GM19193 (cell line): ENCODE results near the gene PHLDA3.

Source experiments
- POLR2A ChIP-seq: IDR thresholded peaks from 4 replicates; pipeline ENCODE4 v1.6.1; 2011; ENCODE audit not compliant: insufficient read depth, insufficient read length; ENCODE audit errors: extremely low read depth

The PHLDA3 gene

DNA sequence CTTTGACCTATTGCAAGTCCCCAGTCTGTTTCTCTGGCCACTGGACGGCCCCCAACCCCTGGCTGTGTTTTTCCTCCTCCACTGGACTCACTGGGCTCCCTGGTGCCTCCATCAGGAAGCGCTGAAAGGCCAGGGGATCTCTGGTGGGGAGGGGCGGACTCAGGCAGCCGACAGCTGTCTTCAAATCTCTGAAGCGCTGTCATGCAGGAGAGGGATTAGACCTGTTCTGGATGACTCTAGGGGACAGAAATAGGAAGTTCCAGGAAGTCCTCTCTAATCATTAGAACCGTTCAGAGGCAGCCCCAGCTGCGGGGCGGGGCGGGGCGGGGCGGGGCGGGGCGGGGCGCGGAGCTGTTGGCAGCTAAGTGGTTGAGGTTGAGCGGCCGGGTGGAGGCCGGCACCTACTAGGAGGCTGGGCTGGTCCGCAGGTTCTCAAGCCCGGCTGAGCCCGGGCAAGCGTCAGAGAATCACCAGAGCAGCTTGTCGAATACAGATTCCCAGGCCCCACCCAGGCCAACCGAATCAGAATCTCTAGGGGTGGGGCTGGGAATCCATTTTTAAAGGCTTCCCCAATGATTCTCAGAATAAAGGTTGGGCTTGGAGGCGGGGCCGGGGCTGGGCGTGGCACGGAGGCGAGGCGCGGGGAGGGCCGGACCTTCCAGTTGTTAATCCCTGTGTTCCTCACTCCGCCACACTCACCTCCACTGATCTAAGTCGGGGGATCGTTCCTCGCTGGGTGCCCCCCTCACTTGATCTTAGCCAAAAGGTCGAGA is 11.4 kb upstream of the PHLDA3 start:
- TF ChIP-seq POLR2A = peak; percentile 42

DNA sequence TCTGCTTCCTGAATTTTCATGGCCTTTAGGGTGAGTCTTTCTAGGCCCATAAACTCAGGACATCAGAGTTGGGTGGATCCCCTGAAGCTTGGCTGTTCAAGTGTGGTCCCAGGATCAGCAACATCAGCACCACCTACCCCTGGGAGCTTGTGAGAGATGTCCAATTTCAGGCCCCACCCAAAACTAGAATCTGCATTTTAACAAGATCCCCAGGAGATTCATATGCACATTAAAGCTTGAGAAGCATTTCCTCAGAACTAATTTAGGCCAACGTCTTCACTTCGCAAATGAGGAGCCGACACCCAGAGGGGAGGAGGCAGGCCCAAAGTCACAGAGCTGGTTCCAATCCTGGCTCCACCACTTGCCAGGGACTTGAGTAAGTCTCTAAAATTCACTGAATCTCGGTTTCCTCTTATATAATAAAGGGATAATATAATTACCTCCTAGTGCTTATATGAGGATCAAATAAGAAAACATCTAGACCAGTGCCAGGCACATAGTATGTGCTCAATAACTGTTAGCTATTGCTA is 10.3 kb upstream of the PHLDA3 start:
- TF ChIP-seq POLR2A = no peak

DNA sequence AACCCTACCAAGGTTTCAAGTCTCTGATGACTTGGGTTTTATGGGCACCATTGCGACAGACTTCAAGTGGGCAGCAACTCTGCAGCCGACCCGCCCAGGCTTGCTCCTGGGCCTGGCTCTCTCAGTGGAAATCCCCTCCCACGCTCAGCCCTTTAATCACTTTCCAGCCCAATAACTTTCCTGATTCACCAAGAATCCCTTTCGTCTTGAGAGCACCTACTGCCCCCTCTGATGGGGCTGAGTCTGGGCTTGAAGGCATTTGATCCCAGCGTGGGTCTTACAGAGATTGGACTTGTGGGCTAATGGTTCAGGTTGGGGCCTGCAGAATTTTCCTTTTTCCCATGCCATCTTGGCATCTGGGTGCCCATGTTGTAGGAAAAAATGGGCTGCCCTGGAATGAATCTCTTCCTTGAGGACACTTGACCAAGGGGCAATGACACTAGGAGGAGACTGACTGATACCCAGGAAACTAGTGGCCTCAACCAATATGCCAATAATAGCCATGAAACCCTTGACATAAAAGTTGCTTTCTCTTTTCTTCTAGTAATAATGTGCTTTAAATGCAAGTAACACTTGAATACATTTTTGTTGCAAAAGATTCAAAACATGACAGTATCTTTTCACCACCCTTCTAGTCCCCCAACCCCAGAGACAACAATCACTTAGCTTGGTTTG is 7.8 kb upstream of the PHLDA3 start:
- TF ChIP-seq POLR2A = no peak

DNA sequence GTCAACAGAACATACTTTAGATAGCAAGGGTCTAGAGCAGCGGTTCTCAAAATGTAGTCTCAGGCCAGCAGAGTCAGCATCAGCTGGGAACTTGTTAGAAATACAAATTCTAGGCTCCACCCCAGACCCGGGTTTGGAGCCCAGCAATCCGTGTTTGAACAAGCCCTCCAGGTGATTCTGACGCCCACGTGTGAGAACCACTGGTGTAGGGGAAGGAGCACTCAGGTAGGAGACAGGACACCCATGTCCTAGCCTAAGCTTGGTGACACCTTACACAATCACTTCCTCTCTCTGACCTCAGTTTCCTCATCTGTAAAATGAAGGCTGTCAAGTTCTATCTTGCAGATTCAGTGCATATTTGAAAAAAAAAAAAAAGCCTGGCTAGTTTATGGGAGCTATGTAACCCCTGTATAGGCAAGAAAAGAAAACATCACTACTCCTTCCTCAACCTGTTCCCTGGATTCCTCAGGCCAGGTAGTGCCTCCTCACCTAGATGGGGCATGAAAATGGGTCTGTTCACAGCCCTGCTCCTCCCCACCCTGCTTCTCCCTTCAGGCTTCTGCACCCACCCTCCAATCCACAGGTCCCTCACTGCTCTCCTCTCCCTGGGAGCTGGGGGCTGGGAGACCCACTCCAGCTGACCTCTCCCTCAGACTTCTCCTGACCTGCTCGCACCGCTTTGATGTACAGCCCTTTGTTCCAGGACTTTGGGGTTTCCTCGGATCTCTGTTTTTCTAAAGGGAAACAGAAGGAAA is 7.1 kb upstream of the PHLDA3 start:
- no peak for TF ChIP-seq POLR2A

DNA sequence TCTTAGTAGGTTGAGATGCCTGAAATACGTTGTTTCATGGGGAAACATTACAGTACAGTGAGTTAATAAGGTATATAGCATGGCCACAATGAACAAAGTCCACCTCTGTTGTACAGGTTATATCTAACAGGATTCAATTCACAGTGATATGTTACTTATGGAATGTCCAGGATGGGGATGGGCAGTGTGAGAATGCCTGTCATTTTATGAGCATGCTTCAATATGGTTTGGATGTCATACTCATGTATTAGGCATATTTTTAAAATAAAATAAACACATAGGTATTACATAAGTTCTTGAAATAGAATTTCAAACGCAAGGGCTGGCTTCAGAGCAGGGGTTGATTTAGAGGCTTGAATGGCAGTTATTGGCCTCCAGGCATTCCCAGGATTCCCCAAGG is 6.1 kb upstream of the PHLDA3 start:
- TF ChIP-seq POLR2A = no peak

DNA sequence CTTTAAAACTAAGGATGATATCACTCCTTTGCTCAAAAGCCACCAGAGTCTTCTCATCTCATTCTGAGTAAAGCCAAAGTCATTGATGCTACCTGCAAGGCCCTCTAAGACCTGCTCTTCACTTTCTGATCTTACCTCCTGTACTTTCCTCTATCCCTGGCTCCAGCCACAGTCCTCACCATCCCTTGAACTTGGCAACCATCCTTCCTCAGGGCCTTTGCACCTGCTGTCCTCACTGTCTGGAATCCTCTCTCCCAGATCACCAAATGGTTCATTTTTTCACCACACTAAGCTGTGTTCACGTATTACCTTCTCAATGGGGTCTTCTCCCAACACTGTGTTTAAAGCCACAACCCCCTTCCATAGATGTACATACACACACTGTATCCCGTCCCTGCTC is 4.3 kb upstream of the PHLDA3 start:
- TF ChIP-seq POLR2A = no peak

DNA sequence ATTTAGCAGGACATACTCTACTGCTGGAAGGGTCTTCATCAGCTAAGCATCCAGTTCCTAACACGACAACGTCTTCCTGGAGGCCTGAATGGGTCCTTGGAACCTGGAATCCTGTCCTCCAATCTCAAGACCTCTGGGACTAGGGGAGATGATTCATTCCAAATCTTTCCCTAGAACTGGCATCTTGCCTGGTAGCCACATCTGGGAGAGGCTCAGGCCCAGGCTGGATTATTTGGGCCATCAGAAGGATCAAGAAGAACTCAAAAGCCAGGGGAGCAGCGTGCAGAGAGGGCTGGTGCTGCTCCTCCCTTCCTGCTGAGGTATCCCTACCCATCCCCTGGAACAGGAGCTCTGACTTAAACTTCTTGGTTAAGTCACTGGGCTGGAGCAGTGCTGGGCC is 2.8 kb upstream of the PHLDA3 start:
- no peak for TF ChIP-seq POLR2A

DNA sequence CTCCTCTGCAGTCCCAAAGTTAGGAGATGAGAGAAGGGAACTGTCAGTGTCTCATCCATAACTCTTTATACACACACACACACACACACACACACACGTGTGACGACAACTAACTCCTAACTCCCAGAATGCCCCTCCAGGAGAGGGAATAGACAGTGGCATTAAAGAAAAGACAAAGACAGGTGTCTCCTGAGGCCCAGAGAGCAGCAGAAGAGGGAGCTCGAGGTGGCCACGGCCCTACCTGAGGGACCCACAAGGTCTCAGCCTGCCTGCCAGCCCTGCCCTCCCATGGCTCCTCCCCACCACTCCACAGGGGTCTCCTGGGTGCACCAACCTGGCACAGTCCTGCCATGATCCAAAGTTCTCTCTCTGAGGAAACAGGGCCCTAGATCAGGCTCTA is 1.6 kb upstream of the PHLDA3 start:
- TF ChIP-seq POLR2A = no peak

DNA sequence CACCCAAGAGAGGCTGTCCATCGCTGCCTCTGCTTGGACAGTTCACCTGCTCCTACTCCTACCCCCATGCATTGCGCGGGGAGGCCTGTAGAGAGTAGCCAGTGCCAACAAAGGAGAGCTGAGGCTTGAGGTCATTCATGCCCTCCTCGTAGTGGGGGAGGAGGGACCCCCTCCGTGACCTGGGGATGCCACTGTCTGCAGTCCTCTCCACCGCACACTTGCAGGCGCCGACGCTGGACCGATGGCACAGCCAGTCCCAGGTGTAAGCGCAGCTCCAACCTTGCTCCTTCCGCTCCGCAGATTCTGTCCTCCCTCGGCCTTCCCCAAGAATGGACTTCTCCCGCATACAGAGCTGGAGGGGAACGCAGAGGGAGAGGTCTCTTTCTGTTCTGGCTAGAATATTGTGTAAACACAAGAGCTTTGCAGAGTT is 672 bp upstream of the PHLDA3 start:
- TF ChIP-seq POLR2A = no peak

DNA sequence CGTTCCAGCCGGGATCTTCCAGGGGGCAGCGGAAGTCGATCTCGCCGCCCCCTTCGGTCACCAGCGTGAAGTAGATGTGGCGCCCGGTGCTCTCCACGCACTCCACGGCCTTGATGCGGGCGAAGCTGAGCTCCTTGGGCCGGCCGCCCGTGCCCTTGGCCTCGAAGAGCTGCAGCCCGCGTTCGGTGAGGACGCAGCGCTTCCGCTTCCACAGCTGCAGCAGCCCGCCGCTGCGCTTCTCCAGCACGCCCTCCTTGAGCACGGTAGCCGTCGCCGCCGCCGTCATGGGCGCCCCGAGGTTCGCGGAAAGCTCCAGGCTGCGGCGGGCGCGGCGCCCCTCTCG is 516 bp downstream of the PHLDA3 start:
- TF ChIP-seq POLR2A = no peak

DNA sequence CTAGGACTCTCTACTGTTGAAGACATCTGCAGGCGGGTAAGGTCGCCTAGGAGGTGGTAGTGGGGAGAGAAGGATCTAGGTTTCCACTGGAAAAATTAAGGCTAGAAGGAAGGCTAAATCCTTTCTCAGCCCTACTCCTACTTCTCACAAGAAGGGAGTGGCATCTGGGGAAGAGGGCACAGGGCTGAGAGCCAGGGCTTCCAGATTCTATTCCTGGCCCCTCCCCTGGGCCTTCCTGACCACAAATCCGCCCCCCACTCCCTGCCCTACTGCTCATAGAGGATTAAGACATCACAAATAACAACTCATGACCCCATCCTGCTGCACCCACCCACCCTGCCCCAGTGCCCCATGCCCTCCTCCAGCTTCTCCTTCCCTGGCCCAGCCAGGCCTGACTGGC is 2.5 kb downstream of the PHLDA3 start:
- no peak for TF ChIP-seq POLR2A

DNA sequence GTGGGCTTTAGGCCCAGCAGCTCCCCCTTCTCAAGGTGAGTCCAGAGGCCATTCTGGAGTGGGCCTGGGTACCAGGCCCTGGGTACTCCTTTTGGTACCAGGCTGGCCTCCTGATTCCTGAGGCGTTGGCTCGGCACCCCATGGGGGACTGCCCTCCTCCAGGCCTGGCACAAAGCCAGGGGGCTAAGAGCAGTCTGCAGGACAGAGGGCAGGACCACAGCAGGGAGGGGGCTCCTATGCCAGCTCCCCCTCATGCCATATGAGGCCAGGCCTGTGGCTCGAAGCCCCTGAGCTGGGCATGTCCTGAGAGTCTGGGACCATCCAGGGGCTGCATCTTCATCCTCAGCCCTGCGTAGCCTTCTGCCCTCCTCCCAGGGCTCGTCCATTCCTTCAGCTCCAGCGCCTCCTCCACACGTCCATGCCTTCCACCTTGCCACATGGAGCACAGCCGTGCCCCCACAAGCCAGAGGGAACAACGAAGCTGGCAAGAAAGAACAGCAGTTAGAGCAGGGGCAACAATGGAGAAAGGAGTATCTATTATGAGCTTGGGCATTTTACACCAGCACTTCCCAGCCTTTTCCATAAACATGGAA is 3.2 kb downstream of the PHLDA3 start:
- no peak for TF ChIP-seq POLR2A

DNA sequence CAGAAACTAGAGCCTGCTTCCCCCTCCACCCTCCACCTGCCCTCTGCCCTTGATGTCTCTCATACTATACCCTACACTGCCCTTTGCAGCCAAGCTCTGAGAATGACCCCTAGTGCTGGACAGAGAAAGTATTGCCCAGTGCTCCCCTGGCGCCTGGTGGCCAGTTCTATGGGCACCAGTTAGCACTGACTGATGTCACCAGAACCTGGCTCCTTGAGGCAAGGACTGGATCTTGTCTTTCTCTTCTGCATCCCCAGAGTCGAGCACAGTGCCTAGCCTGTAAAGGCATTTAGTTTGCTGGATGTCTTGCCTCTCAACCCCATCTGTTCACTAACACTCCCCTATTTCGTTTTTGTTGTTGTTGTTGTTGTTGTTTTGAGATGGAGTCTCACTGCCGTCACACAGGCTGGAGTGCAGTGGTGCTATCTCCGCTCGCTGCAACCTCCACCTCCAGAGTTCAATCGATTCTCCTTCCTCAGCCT is 5.9 kb downstream of the PHLDA3 start:
- no peak for TF ChIP-seq POLR2A

DNA sequence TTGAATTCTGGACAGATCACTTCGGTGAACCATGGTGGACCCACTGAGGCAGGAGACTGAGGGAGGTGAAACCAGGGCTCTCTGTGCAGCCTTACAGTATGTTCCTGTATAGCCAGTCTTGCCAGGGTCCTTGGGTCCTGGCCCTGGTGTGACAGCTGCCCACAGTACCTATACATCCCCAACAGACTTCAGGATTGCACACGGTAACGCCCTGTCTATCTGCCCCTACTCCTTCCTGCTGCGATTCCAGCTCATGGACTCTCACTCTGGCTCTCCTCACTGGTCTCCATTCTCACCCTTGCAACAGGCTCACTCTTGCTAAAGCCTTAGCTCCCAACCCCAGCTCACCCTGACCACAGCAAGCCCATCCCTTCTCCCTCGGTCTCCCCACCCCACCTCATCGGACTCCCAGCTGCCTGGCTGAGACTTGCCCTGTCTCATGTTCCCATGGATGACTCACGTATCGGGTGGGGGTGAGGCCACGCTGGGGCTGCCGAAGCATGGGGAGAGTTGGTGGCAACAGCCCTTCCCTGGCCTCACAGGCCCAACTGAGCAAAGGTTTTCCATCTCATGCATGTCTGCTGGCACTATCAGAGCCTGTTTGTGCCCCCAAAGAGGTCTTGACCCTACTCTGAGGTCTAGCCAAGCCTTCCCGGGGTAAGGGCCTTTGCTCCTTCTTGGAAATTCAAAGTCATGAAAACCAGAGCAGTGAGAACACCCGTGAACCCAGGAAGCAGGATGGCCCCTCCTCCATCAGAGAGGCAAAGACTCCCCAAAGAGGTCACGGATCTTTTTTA is 7.1 kb downstream of the PHLDA3 start:
- no peak for TF ChIP-seq POLR2A

DNA sequence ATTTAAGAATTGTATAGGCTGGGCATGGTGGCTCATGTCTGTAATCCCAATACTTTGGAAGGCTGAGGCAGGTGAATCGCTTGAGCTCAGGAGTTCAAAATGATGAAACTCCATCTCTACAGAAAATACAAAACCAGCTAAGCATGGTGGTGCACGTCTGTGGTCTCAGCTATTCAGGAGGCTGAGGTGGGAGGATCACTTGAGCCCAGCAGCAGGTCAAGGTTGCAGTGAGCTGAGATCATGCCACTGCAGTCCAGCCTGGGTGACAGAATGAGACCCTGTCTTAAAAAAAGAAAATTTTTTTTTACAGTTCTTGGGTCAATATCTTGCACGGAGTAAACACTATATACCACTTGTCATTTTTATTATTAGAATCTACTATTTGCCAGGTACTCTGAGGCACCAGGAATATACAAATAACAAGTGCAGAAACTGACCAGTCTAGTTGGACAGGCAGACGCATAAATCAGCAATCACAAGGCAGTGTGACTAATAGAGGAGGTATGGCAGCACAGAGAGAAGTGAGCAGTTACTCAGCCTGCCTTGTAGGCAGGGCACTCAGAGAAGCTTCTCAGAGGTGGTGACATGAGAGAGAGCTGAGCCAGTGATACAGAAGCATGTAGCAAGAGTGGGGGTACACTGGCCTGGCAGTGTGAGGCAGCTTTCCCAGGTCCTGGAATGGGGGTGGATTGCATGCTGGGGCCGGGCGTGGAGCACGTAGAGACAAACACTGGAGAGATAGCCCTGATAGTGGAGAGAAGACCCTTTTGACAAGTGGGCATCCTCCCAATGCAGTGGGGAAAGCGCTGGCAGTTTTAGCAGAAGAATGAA is 8.0 kb downstream of the PHLDA3 start:
- TF ChIP-seq POLR2A = no peak
